ENCODE data around the gene CMTM8. TPM values are rescaled to one million over a fixed set of nuclear protein-coding genes. Genes with fewer than 3 reads are reported as not detected.
"Not testable (repeated sequence)": the region's sequence is repeated elsewhere in the genome, so short reads cannot be mapped to it uniquely, and the experiment has no call there.

Gene CMTM8
- total RNA-seq, 1 donor from 2014 or later: 4.7 TPM

GRCh38 chr3:32226875-32227500 lies 11.5 kb upstream of the CMTM8 start:
- H3K4me3 ChIP-seq: no peak overlapping the region
- H3K36me3 ChIP-seq: no peaks in the 10 kb centered on the region
- intact Hi-C loops (cut with DNase I): no loop called here
- H3K4me1 ChIP-seq: no peaks in the 10 kb centered on the region
- TF ChIP-seq CTCF (IDR thresholded peaks at IDR 0.05) (no peak), POLR2AphosphoS5 (IDR thresholded peaks at IDR 0.05; ENCODE audit: insufficient read depth in 1 of 2, low read depth in 1 of 2) (no peak)
- DNase-seq (ENCODE audit: extremely low spot score in 2 of 2): no peak
- H3K27ac ChIP-seq: no peak overlapping the region
- H3K9me3 ChIP-seq: no peaks in the 10 kb centered on the region
- no peaks in the 10 kb centered on the region for H3K27me3 ChIP-seq

GRCh38 chr3:32228743-32229142 lies 9.7 kb upstream of the CMTM8 start:
- H3K27ac ChIP-seq; H3K36me3 ChIP-seq; DNase-seq (ENCODE audit: extremely low spot score in 2 of 2); H3K27me3 ChIP-seq; H3K4me1 ChIP-seq; intact Hi-C loops (cut with DNase I); H3K4me3 ChIP-seq; H3K9me3 ChIP-seq: not testable (repeated sequence)

DNA sequence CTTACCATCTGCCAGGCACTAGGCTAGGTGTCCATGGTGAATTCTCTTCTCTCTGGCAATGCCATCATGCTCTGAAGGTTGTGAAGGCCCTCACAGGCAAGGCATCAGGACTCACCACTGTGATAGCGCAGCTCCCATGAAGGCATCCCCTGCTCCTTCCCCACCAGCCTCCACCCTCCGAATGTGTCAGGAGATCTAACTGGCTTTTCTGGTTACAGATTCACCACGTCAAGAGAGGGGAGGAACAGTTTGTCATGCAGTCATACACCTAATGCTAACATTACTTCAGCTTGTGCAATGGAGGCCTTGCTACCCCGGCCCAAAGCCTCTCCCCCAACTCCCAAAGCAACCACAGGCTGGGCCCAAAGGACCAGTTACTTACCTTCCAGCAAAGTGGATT lies 8.9 kb upstream of the CMTM8 start:
- Histone ChIP-seq H3K9me3 (no peaks in the 10 kb centered on the region), H3K36me3 (no peaks in the 10 kb centered on the region), H3K27ac (no peak overlapping the region), H3K4me3 (no peak overlapping the region), H3K27me3 (no peaks in the 10 kb centered on the region), H3K4me1 (no peaks in the 10 kb centered on the region)
- intact Hi-C loops (cut with DNase I): no loop called here
- TF ChIP-seq POLR2AphosphoS5 (IDR thresholded peaks at IDR 0.05; ENCODE audit: insufficient read depth in 1 of 2, low read depth in 1 of 2): no peak
- TF ChIP-seq POLR2A (IDR thresholded peaks at IDR 0.05): no peak
- no peak for TF ChIP-seq CTCF (IDR thresholded peaks at IDR 0.05)
- no peak for DNase-seq (ENCODE audit: extremely low spot score in 2 of 2)

DNA sequence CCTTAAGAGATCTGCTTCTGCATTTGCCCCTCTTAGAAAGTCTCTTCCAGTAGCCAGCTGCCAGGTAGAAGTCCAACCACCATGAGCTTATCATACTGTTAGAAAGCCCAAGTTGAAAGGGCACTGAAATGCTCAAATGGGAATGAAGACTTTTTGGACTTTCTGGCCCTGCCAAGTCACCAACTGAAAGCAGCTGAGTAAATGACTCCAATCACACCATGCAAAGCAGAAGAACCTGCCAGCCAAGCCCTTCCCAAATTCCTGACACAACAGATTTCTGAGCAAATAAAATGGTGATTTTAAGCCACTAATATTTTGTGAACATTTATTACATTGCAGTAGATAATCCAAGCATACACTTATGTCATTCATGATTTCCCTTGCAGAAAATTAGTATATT lies 2.1 kb upstream of the CMTM8 start:
- no peak for DNase-seq (ENCODE audit: extremely low spot score in 2 of 2)
- Histone ChIP-seq H3K4me3 (no peak overlapping the region), H3K9me3 (peaks cover 4% of the 10 kb centered on the region), H3K27ac (no peak overlapping the region), H3K27me3 (no peaks in the 10 kb centered on the region), H3K36me3 (no peaks in the 10 kb centered on the region), H3K4me1 (peaks cover 15% of the 10 kb centered on the region)
- TF ChIP-seq POLR2A (IDR thresholded peaks at IDR 0.05): no peak
- no peak for TF ChIP-seq CTCF (IDR thresholded peaks at IDR 0.05)
- TF ChIP-seq POLR2AphosphoS5 (IDR thresholded peaks at IDR 0.05; ENCODE audit: insufficient read depth in 1 of 2, low read depth in 1 of 2): no peak
- intact Hi-C loops (cut with DNase I): no loop called here

GRCh38 chr3:32237670-32238452 lies 619 bp upstream of the CMTM8 start:
- peak overlapping the region; percentile 34 for H3K27ac ChIP-seq
- TF ChIP-seq POLR2AphosphoS5 (IDR thresholded peaks at IDR 0.05; ENCODE audit: insufficient read depth in 1 of 2, low read depth in 1 of 2) (peak in 1 of 2 donors; percentile 25), POLR2A (IDR thresholded peaks at IDR 0.05) (no peak)
- no peaks in the 10 kb centered on the region for H3K36me3 ChIP-seq
- H3K9me3 ChIP-seq: peaks cover 4% of the 10 kb centered on the region
- peaks cover 15% of the 10 kb centered on the region for H3K4me1 ChIP-seq
- no peak for DNase-seq (ENCODE audit: extremely low spot score in 2 of 2)
- intact Hi-C loops (cut with DNase I): no loop called here
- peak overlapping the region; percentile 51 to 60 for H3K4me3 ChIP-seq
- H3K27me3 ChIP-seq: no peaks in the 10 kb centered on the region
